Left forelimb (tissue), 1 donor: Measurements from ENCODE around the gene LMCD1.
A peak's percentile ranks its signal among the peaks of the same experiment; 100 is the strongest.
"Not testable (repeated sequence)": the region's sequence is repeated elsewhere in the genome, so short reads cannot be mapped to it uniquely, and the experiment has no call there.

Experiments
- DNase-seq: peaks from one replicate; pipeline ENCODE4 v3.0.0-alpha.2; 2018; ENCODE audit warnings: low spot score

The LMCD1 gene

DNA sequence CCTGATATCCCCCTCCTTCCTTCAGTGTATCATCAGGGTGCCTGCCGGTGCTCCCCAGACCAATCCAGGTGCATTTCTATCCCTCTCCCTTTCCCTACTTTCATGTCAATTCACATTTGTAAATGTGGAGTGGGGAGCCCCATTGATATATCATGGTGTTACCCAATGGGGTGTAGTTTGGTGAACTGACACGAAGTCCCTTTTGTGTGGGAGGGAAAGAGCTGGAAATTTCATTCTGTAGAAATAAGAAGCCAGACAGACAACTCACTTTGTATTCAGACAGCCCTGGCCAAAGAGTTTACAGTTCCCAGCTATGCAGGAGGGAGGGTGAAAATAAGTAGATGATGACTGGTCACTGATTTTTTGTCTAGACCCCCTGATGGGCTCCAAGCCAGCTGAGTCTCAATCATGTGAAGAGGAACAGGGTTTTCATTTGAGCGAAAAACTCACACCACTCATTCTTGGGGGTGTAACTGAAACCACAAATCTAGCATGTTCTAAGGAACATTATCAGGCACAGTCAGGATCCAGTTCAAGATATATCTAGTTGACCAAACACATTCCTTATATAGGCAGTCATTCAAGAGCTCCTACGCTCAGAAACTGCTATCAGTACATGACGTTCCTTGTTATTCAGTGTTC lies 58.9 kb downstream of the LMCD1 start:
- DNase-seq, result no peak

DNA sequence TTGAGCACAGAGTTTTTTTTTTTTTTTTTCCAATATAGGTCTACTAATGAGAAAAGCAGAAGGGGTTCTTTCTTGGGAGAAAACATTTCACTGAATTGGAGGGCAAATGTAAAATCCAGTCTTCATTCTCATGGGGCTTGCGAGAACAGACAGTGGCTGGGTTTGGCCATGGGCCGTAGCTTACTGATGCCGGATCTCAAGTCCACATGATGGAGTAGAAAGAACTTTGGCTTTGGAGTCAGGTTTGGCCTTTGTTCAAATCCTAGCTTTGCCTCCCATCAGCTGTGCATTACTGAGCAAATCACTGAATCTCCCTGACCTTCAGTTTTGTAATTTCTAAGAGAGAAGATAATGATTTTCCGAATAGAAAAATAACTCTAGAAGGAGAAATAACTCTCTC lies 59.7 kb downstream of the LMCD1 start:
- no peak for DNase-seq

GRCh38 chr3:8562081-8562595 lies 60.5 kb downstream of the LMCD1 start:
- DNase-seq, result no peak

- no peak for DNase-seq
These were observed 61.5 kb downstream of the LMCD1 start for GRCh38 chr3:8563146-8563545.

- no peak for DNase-seq
These were observed 62.0 kb downstream of the LMCD1 start for GRCh38 chr3:8563597-8563996.

GRCh38 chr3:8565376-8565775 lies 63.8 kb downstream of the LMCD1 start:
- DNase-seq, result no peak

- no peak for DNase-seq
These were observed 66.4 kb downstream of the LMCD1 start for GRCh38 chr3:8567784-8568575.

DNA sequence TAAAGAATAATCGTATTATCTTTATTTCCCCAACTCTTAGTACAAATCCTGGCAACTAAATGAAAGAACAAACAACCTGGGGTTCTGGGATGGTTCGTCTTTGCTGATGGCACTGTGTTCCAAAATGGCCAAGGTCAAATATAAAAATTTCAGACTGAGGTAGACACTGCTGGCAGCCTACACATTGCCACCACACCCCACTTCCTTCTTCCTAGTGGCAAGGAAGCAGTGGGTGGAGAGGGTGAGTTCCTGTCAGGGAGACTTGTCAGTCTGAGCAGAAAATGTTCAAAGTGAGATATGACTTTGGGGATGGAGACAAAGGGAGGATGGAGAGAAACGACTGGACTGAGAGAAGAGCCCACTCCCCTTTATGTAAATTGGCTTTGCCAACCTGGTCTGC lies 69.6 kb downstream of the LMCD1 start:
- no peak for DNase-seq

- no peak for DNase-seq
These were observed 71.8 kb downstream of the LMCD1 start for GRCh38 chr3:8573342-8573926.

DNA sequence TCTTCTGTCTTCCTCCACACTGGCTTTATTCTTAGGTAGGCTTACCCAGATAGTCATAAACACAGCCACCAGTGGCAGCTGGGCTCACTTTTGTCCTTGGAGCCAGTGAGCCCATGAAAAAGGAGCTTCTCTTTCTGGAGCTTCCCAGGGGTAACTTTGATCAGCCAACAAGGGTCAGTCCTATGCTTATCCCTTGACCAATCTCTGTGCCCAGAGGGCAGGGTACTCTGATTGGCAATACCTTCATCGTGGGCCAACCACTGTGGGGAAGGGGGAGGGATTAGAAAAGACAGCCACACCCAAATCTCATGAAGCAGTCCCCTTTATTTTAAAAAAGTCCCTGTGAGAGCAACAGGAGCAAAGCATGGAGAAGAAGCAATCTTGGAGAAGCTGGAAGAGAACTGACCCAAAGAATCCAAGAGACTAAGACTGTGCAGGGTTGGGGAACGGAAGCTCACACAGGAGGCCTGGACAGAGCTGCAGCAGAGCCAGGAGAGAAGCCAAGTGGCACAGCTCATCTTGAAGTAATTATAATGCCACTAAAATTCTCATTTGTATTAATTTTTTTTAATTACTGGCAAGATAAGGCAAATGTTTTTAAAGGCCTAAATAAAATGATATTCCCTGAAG lies 72.5 kb downstream of the LMCD1 start:
- no peak for DNase-seq

DNA sequence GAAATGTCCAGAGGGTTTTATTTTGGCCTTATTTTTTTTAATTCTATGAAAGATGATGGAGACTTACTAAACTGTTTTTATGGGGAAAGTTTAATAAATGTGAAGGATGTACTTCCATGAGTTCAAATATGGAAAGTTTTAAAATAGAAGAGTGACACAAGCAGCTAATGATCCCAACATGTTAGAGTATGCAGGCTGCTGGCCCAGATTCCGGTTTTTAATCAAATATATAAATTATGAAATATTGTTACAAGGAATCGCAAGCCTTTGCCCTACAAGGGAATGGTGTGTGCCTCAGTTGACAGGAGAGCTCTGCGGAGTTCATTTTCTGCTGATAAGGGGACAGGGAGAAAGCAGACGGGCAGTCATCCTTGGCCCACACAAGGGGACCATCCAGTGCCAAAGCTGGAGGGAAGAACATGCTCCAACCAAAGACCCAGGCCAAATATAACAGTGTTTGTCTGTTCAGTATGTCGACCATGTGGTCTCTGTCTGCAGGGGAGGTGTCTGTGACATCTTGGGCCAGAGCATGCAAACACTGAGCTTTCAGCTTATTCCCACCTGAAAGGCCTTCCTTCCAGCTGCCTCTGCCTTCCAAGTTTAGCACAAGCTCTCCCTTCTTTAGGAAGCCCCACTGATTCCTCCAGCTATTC lies 73.2 kb downstream of the LMCD1 start:
- peak; percentile 40 for DNase-seq

GRCh38 chr3:8575364-8576104 lies 73.9 kb downstream of the LMCD1 start:
- peak; percentile 23 for DNase-seq

- no peak for DNase-seq
These were observed 74.8 kb downstream of the LMCD1 start for GRCh38 chr3:8576436-8576835.

GRCh38 chr3:8576841-8577571 lies 75.4 kb downstream of the LMCD1 start:
- peak; percentile 25 for DNase-seq

DNA sequence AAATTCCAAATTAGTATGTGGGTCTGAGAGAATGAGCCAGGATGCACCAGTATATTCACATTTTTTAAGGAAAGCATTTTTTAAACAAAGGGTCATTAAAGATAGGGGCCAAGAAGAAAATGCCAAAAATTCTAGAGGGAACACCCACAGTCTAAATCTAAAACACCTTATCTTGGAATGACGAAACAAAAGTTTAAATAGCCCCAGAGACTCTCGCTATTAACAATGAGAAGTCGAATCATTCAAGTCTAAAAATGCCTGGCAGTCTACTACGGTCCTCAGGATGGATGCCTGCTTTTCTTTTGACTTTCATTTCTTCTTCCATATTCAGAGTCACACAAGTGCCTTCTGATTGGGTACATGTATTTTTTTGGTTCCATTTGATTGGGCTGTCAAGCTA lies 76.7 kb downstream of the LMCD1 start:
- no peak for DNase-seq

- DNase-seq, result peak; percentile 37
These were observed 77.5 kb downstream of the LMCD1 start for GRCh38 chr3:8579096-8579495.

DNA sequence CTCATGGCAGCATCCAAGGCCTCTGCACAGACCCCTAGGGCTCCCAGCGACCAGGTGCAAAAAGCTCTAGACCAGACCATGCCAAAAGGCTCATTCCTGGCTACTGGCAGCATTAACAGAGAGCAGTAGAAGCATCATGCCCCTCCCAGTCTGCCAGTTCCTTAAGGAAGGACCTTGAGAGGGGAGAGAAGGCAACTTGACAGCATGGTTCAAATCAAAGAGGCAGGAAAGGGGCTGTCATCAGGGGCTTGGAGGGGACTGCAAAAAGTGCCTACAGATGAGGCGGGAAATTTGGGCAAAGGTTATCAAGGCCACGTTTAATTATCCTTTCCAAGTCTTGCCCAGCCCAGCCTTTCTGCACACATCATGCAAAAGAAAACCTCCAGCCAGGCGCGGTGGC lies 78.3 kb downstream of the LMCD1 start:
- peak; percentile 59 for DNase-seq

DNA sequence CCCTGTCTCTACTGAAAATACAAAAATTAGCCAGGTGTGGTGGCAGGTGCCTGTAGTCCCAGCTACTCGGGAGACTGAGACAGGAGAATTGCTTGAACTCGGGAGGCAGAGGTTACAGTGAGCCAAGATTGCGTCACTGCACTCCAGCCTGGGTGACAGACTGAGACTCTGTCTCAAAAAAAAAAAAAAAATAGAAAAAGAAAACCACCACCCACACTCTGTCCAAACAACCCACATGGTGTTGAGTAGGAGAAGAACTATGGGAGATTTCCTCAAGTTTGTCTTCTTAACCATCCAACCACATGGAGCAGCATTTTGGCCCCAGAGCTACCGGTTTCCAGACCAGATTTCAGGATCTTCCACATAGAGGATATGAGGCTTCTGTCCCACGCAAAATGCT lies 78.8 kb downstream of the LMCD1 start:
- not testable (repeated sequence) for DNase-seq

DNA sequence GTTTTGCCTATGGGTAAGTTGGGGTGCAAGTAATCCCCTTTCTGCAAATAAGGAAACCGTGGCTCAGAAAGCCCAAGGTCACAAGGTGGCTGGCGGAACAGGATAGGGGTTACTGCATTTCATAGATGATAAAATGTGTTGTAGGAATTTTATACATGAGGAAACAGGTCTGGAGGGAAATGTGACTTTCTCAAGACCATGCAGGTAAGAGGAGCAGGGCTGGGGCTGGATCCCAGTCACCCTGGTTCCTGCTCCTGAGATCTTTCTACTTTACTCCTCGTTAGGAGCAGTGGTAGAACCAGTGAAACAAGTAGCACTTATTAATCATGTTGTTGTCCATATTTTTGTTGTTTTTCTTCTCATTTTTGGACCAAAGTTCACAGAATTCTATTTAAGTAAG lies 79.8 kb downstream of the LMCD1 start:
- peak; percentile 17 for DNase-seq

- peak; percentile 25 for DNase-seq
These were observed 80.3 kb downstream of the LMCD1 start for GRCh38 chr3:8581806-8582445.
